GM18873 (cell line): ENCODE data around the gene TCEAL3.
"Not testable (repeated sequence)": the region's sequence is repeated elsewhere in the genome, so short reads cannot be mapped to it uniquely, and the experiment has no call there.

Experiments
- ATAC-seq: cut with Tn5 transposase; IDR thresholded peaks from one replicate; pipeline ENCODE4 v1.9.1; 2021; ENCODE audit warnings: mild to moderate bottlenecking, moderate library complexity, moderate number of reproducible peaks; ENCODE audit not compliant: unreplicated experiment, low FRiP score

The TCEAL3 gene

DNA sequence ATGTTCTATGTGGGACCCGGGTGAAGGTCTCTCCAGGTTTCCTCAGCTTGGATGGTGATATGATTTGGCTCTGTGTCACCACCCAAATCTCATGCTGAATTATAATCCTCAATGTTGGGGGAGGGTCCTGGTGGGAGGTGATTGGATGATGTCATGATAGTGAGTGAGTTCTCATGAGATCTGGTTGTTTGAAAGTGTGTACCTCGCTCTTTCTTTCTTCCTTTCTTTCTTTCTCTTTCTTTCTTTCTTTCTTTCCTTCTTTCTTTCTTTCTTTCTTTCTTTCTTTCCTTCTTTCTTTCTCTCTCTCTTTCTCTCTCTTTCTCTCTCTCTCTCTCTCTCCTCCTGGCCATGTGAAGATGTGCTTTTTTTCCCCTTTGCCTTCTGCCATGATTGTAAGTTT lies 51.7 kb downstream of the TCEAL3 start:
- not testable (repeated sequence) for ATAC-seq
